ENCODE results near the gene KHDC1L. TPM values are rescaled to one million over a fixed set of nuclear protein-coding genes. Genes with fewer than 3 reads are reported as not detected.
"Not testable (repeated sequence)": the region's sequence is repeated elsewhere in the genome, so short reads cannot be mapped to it uniquely, and the experiment has no call there.

The KHDC1L gene
- total and polyA plus RNA-seq, 2 of the 4 experiments (the other 2 are of a cell fraction): 0.18 to 0.68 TPM

- H3K4ac ChIP-seq (ENCODE audit: low read depth, low read length); BruUV-seq (replicated peaks); dilution Hi-C loops (cut with HindIII; ENCODE audit: low sequenced_read_pairs, unreplicated experiment): not testable (repeated sequence)
These were observed 29.0 kb upstream of the KHDC1L start for GRCh38 chr6:73254323-73254722.

More at GRCh38 chr6:73254323-73254722, 29.0 kb upstream of the KHDC1L start:
- intact Hi-C loops (cut with micrococcal nuclease); H3K4me1 ChIP-seq (ENCODE audit: control insufficient read depth, insufficient read depth, low read length); ATAC-seq (ENCODE audit: low read depth); H3K9me1 ChIP-seq (ENCODE audit: insufficient read depth, low read length); H2AFZ ChIP-seq (replicated peaks; ENCODE audit: low read length, poor library complexity); H2BK20ac ChIP-seq (ENCODE audit: low read depth, low read length); H2BK15ac ChIP-seq (ENCODE audit: low read depth, low read length); H4K20me1 ChIP-seq (ENCODE audit: insufficient read depth, low read length); H3K4me2 ChIP-seq (ENCODE audit: low read depth, low read length); CTCF ChIA-PET; H3K18ac ChIP-seq (ENCODE audit: low read depth, low read length); H4K5ac ChIP-seq (ENCODE audit: low read depth, low read length); H3K23ac ChIP-seq (ENCODE audit: low read depth, low read length); H3K36me3 ChIP-seq (ENCODE audit: control insufficient read depth, insufficient read depth, low read length); H3K56ac ChIP-seq (ENCODE audit: extremely low read depth, insufficient read depth, low read length); H2BK5ac ChIP-seq (ENCODE audit: low read depth, low read length, poor library complexity, severe bottlenecking); in situ Hi-C loops (cut with MboI; ENCODE audit: low sequenced_read_pairs); H3K27me3 ChIP-seq (ENCODE audit: control insufficient read depth, insufficient read depth, low read length); H3K14ac ChIP-seq (replicated peaks; ENCODE audit: low read depth, low read length); H3K9ac ChIP-seq (ENCODE audit: low read depth, low read length); H3K79me1 ChIP-seq (ENCODE audit: low read depth in 1 of 2, low read length in 2 of 2); H3K4me3 ChIP-seq (ENCODE audit: insufficient read depth, low read depth, low read length); H3K9me3 ChIP-seq (ENCODE audit: control insufficient read depth, insufficient read depth, low read length); DNase-seq; H4K8ac ChIP-seq (ENCODE audit: low read depth in 2 of 2, low read length in 2 of 2); H2AK5ac ChIP-seq (ENCODE audit: low read depth, low read length); H2BK120ac ChIP-seq (ENCODE audit: low read depth, low read length); H4K91ac ChIP-seq (ENCODE audit: insufficient read depth, low read depth, low read length); POLR2A ChIA-PET (ENCODE audit: unreplicated experiment); H2AK9ac ChIP-seq (replicated peaks; ENCODE audit: low read depth, low read length, poor library complexity); H3K27ac ChIP-seq (ENCODE audit: insufficient read depth, low read length): not testable (repeated sequence)
- 93% methylated on average over 3 of the region's 5 CpGs; no CpG with 5 or more reads in 1 of the 2 experiments for WGBS, 2 experiments (ENCODE audit: extremely low coverage in 2 of 2, insufficient read length in 1 of 2)

Data from IMR-90 (cell line).